HCT116 (cell line): ENCODE data around the gene HK3. TPM values are rescaled to one million over a fixed set of nuclear protein-coding genes. Genes with fewer than 3 reads are reported as not detected.

ENCODE experiments used
- ATAC-seq: fragments of 200-7000 bp; cut with Tn5 transposase; 2 replicates; pipeline ENCODE4 v1.9.1; 2020; ENCODE audit warnings: mild to moderate bottlenecking, moderate library complexity
- BruUV-seq: library from RNA; stranded (reverse); fragments of 400-500 nt; replicated peaks from 2 replicates; lab custom pipeline; 2021; lab: Mats Ljungman, UMichigan
- CTCF ChIA-PET: fragments of 300-600 bp; sonication (Branson Sonifier 250); formaldehyde crosslinking; loops from one replicate; lab custom pipeline; 2021; ENCODE audit warnings: antibody characterized with exemption; lab: Charles Lee
- POLR2A ChIA-PET: fragments of 300-600, 350-600 bp; sonication (Branson Sonifier 250); formaldehyde crosslinking; loops from one replicate; lab custom pipeline; 2021; ENCODE audit warnings: antibody characterized with exemption; lab: Charles Lee
- RAD21 ChIA-PET, 2 experiments: fragments of 300-600 bp; sonication (Branson Sonifier 250); formaldehyde crosslinking; loops; one replicate each; lab custom pipeline; 2023; ENCODE audit warnings: low total read pairs in 2 of 2; ENCODE audit not compliant: uncharacterized antibody in 2 of 2, unreplicated experiment in 2 of 2, low non-redundant PET in 1 of 2; lab: Charles Lee
- DNase-seq: peaks from one replicate; pipeline ENCODE4 v3.0.0-alpha.2; 2010; ENCODE audit warnings: low read depth, low spot score
- H2AFZ ChIP-seq: fragments of 200-600 bp; shearing (Covaris generic), sonication (generic); 2 replicates; pipeline ENCODE4 v1.6.1; 2017; ENCODE audit warnings: low read depth, mixed run types, mixed read lengths, antibody characterized with exemption, low read length; ENCODE audit not compliant: poor library complexity, severe bottlenecking
- H3K27ac ChIP-seq: 2 replicates; pipeline ENCODE4 v1.5.1; 2012; ENCODE audit warnings: low read depth, low read length
- H3K27me3 ChIP-seq: fragments of 200-600 bp; sonication (generic); 2 replicates; pipeline ENCODE4 v1.6.1; 2016; ENCODE audit warnings: mixed run types, low read length, mixed read lengths; ENCODE audit not compliant: insufficient read depth
- H3K36me3 ChIP-seq, 2 experiments: fragments of 200-500 bp in 1 of 2; fragments of 200-600 bp in 1 of 2; sonication (Bioruptor generic) in 1 of 2; sonication (generic) in 1 of 2; 2 replicates each; pipeline versions ENCODE4 v1.5.1 to v1.6.1; 2014 to 2016; ENCODE audit warnings: low read length in 2 of 2, inconsistent platforms in 1 of 2, mixed read lengths in 1 of 2, mixed run types in 1 of 2; ENCODE audit not compliant: insufficient read depth in 2 of 2, control insufficient read depth in 1 of 2
- H3K4me1 ChIP-seq, 2 experiments: fragments of 200-600 bp in 1 of 2; sonication (generic) in 1 of 2; 2 replicates each; pipeline versions ENCODE4 v1.5.1 to v1.6.1; 2012 to 2017; ENCODE audit warnings: low read length in 2 of 2, inconsistent platforms in 1 of 2, mild to moderate bottlenecking in 1 of 2, mixed read lengths in 1 of 2, mixed run types in 1 of 2, moderate library complexity in 1 of 2; ENCODE audit not compliant: insufficient read depth in 2 of 2, control insufficient read depth in 1 of 2
- H3K4me2 ChIP-seq: fragments of 200-600 bp; sonication (generic); 2 replicates; pipeline ENCODE4 v1.6.1; 2017; ENCODE audit warnings: mixed run types, low read length, mixed read lengths
- H3K4me3 ChIP-seq, 2 experiments: fragments of 200-600 bp in 1 of 2; sonication (generic) in 1 of 2; replicated peaks in 1 of 2; 2 replicates each; pipeline ENCODE4 v1.5.1; 2011 to 2016; ENCODE audit warnings: low read length in 2 of 2, control low read depth in 1 of 2, low read depth in 1 of 2, mild to moderate bottlenecking in 1 of 2, mixed read lengths in 1 of 2, mixed run types in 1 of 2
- H3K79me2 ChIP-seq: fragments of 200-600 bp; sonication (generic); 2 replicates; pipeline ENCODE4 v1.6.1; 2017; ENCODE audit warnings: mild to moderate bottlenecking, mixed run types, low read length, moderate library complexity, mixed read lengths; ENCODE audit not compliant: insufficient read depth
- H3K9ac ChIP-seq: fragments of 200-600 bp; sonication (generic); 2 replicates; pipeline ENCODE4 v1.6.1; 2016; ENCODE audit warnings: low read length, mixed read lengths
- H3K9me2 ChIP-seq: fragments of 200-600 bp; sonication (generic), shearing (Covaris generic); 2 replicates; pipeline ENCODE4 v1.6.1; 2017; ENCODE audit warnings: mixed run types, mild to moderate bottlenecking, moderate library complexity; ENCODE audit not compliant: insufficient read depth
- H3K9me3 ChIP-seq, 2 experiments: fragments of 200-500 bp in 1 of 2; fragments of 200-600 bp in 1 of 2; sonication (Bioruptor generic) in 1 of 2; sonication (generic) in 1 of 2; 2 replicates each; pipeline ENCODE4 v1.6.1; 2014 to 2017; ENCODE audit warnings: low read length in 2 of 2, mixed read lengths in 2 of 2, inconsistent platforms in 1 of 2, low read depth in 1 of 2, mild to moderate bottlenecking in 1 of 2, mixed run types in 1 of 2, moderate library complexity in 1 of 2; ENCODE audit not compliant: control insufficient read depth in 1 of 2, insufficient read depth in 1 of 2
- H4K20me1 ChIP-seq: fragments of 200-600 bp; sonication (generic), shearing (Covaris generic); 2 replicates; pipeline ENCODE4 v1.6.1; 2017; ENCODE audit warnings: mixed run types, mild to moderate bottlenecking, moderate library complexity; ENCODE audit not compliant: insufficient read depth
- CBX3 ChIP-seq: IDR thresholded peaks from 2 replicates; pipeline ENCODE4 v1.6.1; 2012; ENCODE audit warnings: low read depth
- CEBPB ChIP-seq: IDR thresholded peaks from 2 replicates; pipeline ENCODE4 v1.6.1; 2012; ENCODE audit warnings: low read depth
- EGR1 ChIP-seq: IDR thresholded peaks from 2 replicates; pipeline ENCODE4 v1.6.1; 2012; ENCODE audit warnings: low read depth
- ELF1 ChIP-seq: IDR thresholded peaks from 2 replicates; pipeline ENCODE4 v1.6.1; 2012; ENCODE audit warnings: low read depth, borderline replicate concordance
- JUND ChIP-seq: IDR thresholded peaks from 2 replicates; pipeline ENCODE4 v1.6.1; 2012
- POLR2A ChIP-seq: IDR thresholded peaks from 2 replicates; pipeline ENCODE4 v1.7.0; 2011; ENCODE audit warnings: borderline replicate concordance; ENCODE audit not compliant: insufficient read depth, insufficient read length; ENCODE audit errors: extremely low read depth
- RAD21 ChIP-seq: IDR thresholded peaks from 2 replicates; pipeline ENCODE4 v1.6.1; 2012; ENCODE audit warnings: low read depth, mild to moderate bottlenecking
- REST ChIP-seq: IDR thresholded peaks from 2 replicates; pipeline ENCODE4 v1.6.1; 2012; ENCODE audit warnings: low read depth
- SP1 ChIP-seq: IDR thresholded peaks from 2 replicates; pipeline ENCODE4 v1.6.1; 2012; ENCODE audit warnings: low read depth
- YY1 ChIP-seq: IDR thresholded peaks from 2 replicates; pipeline ENCODE4 v1.6.1; 2011; ENCODE audit warnings: low read length, low read depth, moderate library complexity, mild to moderate bottlenecking; ENCODE audit not compliant: insufficient replicate concordance; ENCODE audit errors: extremely low read depth
- intact Hi-C: fragments of 100-400 bp; cut with micrococcal nuclease; formaldehyde crosslinking; loops from 2 replicates; pipeline ENCODE4 v1.10.0; 2022
- total RNA-seq: library from RNA; stranded (reverse); gene quantifications from one replicate; pipeline ENCODE4 v1.2.1, GENCODE V29; 2021; ENCODE audit not compliant: unreplicated experiment

HK3 gene
- total RNA-seq, 1 experiment from 2014 or later, result 0.30 TPM

DNA sequence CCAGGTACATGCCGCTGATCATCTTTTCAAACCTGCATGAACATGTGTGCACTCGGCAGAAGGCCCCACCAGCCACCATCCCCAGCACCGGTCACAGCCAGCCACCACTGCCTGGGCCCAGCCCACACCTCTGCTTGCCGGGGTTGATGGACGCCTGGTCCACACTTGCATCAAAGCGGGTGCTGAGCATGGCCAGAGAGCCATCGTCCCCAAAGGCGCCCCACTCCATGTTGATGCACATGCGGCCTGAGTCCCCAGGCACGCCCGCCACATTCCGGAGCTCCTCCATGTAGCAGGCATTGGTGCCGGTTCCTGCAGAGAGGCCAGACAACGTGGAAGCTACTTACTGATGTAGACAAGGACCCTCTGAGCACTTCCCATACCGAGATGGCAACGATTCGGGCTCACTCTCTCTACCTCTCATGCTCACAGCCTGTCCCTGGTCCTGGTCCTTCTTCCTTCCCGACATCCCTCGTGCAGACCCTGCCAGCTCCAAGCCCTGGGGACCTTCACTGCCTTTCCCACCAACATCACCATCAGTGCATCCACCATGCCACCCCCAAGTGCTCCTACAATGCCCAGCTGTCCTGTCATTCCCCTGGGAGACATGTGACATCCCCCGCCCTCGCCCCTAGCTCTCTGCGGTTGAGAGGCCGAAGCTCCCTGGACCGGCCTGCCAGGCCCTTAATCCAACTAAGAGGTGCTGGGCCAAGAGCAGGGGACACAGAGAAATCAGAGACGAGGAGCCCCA, 17.2 kb downstream of the HK3 start:
- no peak overlapping the region for H3K27ac ChIP-seq
- no peak overlapping the region for H3K9ac ChIP-seq
- intact Hi-C loops, result no loop called here
- H2AFZ ChIP-seq, result no peak overlapping the region
- no peak overlapping the region for H3K4me3 ChIP-seq
- no peaks in the 10 kb centered on the region for H3K36me3 ChIP-seq
- DNase-seq (no peak), ATAC-seq (no peak)
- H3K4me1 ChIP-seq, result no peaks in the 10 kb centered on the region
- H3K4me2 ChIP-seq, result no peak overlapping the region
- H3K9me2 ChIP-seq, result no peaks in the 10 kb centered on the region
- no TSS peak for BruUV-seq
- no peaks in the 10 kb centered on the region for H4K20me1 ChIP-seq
- H3K79me2 ChIP-seq, result no peaks in the 10 kb centered on the region
- RAD21 ChIA-PET, result no interaction called here
- CTCF ChIA-PET, result no interaction called here
- TF ChIP-seq EGR1 (no peak), CEBPB (no peak), RAD21 (no peak), JUND (no peak), POLR2A (no peak), ELF1 (no peak), CBX3 (no peak), REST (no peak), YY1 (no peak), SP1 (no peak)
- POLR2A ChIA-PET, result no interaction called here
- H3K9me3 ChIP-seq, result no peaks in the 10 kb centered on the region
- H3K27me3 ChIP-seq, result no peaks in the 10 kb centered on the region
